HCT116 (cell line): Measurements from ENCODE around the gene CRBN.

Source experiments
- ELF1 ChIP-seq: IDR thresholded peaks from 2 replicates; pipeline ENCODE4 v1.6.1; 2012; ENCODE audit warnings: low read depth, borderline replicate concordance
- EZH2 ChIP-seq: fragments of 200-600 bp; sonication (generic); IDR thresholded peaks from 2 replicates; pipeline ENCODE4 v1.6.1; 2017; ENCODE audit warnings: antibody characterized with exemption, mixed run types
- EZH2phosphoT487 ChIP-seq: fragments of 200-600 bp; IDR thresholded peaks from 2 replicates; pipeline ENCODE4 v1.6.1; 2018; ENCODE audit warnings: antibody characterized with exemption, borderline replicate concordance
- POLR2A ChIP-seq: IDR thresholded peaks from 2 replicates; pipeline ENCODE4 v1.7.0; 2011; ENCODE audit warnings: borderline replicate concordance; ENCODE audit not compliant: insufficient read depth, insufficient read length; ENCODE audit errors: extremely low read depth
- POLR2AphosphoS5 ChIP-seq: IDR thresholded peaks from 2 replicates; pipeline ENCODE4 v1.6.1; 2011; ENCODE audit warnings: mild to moderate bottlenecking, low read depth, low read length, moderate library complexity
- SP1 ChIP-seq: IDR thresholded peaks from 2 replicates; pipeline ENCODE4 v1.6.1; 2012; ENCODE audit warnings: low read depth
- TF ChIP-seq, protein P1 (sequence below): IDR thresholded peaks from 2 replicates; pipeline ENCODE4 v1.6.1; 2012
- TF ChIP-seq, protein P2 (sequence below), 3 experiments: fragments of 200-600 bp in 1 of 3; sonication (generic) in 1 of 3; IDR thresholded peaks in 2 of 3; conservative IDR thresholded peaks in 1 of 3; 2 replicates each; pipeline ENCODE4 v1.5.1; 2012 to 2017; ENCODE audit warnings: low read depth in 2 of 3, low read length in 2 of 3, antibody characterized with exemption in 1 of 3, borderline replicate concordance in 1 of 3, control low read depth in 1 of 3, mild to moderate bottlenecking in 1 of 3, mixed read lengths in 1 of 3, mixed run types in 1 of 3, moderate library complexity in 1 of 3; ENCODE audit not compliant: insufficient read depth in 1 of 3
- TF ChIP-seq, protein P3 (sequence below): IDR thresholded peaks from 2 replicates; pipeline ENCODE4 v1.6.1; 2011; ENCODE audit warnings: mild to moderate bottlenecking, low read length, moderate library complexity; ENCODE audit not compliant: insufficient replicate concordance; ENCODE audit errors: extremely low read depth
- TF ChIP-seq, protein P4 (sequence below): IDR thresholded peaks from 2 replicates; pipeline ENCODE4 v1.6.1; 2012
- TF ChIP-seq, protein P5 (sequence below): IDR thresholded peaks from 2 replicates; pipeline ENCODE4 v1.6.1; 2012; ENCODE audit warnings: low read depth

DNA sequence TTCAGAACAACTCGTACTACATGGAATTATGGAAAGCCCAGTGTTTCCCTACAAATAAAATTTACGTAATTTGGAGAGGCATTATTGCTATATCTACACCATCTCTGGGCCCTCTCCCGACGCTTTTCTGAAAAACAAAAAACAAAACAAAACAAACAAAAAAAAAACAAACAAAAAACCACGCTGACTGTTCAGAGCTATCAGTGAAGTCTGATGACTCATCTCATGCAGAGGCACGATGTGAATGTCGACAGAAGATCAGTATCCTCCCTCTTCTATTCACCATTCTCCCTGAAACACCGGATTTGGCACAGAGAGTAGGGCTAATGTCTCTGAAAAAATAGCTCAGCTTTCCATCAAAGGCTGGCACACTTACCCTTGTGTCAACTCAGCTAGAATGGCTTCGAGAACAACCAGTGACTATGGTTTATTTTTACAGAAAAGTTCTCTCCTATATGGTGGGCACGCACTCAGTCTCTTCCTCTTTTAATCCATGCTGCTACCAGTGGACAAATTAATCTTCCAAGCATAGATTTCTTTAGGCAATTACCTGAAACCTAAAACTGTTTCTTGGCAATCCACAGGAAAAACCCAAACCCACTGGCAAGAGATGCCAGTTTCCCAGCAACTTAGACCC is 1.5 kb downstream of the CRBN start:
- TF ChIP-seq, protein P1, sequence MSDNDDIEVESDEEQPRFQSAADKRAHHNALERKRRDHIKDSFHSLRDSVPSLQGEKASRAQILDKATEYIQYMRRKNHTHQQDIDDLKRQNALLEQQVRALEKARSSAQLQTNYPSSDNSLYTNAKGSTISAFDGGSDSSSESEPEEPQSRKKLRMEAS, result no peak
- TF ChIP-seq, protein P2, sequence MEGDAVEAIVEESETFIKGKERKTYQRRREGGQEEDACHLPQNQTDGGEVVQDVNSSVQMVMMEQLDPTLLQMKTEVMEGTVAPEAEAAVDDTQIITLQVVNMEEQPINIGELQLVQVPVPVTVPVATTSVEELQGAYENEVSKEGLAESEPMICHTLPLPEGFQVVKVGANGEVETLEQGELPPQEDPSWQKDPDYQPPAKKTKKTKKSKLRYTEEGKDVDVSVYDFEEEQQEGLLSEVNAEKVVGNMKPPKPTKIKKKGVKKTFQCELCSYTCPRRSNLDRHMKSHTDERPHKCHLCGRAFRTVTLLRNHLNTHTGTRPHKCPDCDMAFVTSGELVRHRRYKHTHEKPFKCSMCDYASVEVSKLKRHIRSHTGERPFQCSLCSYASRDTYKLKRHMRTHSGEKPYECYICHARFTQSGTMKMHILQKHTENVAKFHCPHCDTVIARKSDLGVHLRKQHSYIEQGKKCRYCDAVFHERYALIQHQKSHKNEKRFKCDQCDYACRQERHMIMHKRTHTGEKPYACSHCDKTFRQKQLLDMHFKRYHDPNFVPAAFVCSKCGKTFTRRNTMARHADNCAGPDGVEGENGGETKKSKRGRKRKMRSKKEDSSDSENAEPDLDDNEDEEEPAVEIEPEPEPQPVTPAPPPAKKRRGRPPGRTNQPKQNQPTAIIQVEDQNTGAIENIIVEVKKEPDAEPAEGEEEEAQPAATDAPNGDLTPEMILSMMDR (IDR thresholded peaks at IDR 0.05 in 2 of 3, conservative IDR thresholded peaks at IDR 0.05 in 1 of 3; ENCODE audit: borderline replicate concordance in 1 of 3, insufficient read depth in 1 of 3, low read depth in 2 of 3, low read length in 2 of 3), result no peak
- TF ChIP-seq SP1, result no peak
- TF ChIP-seq, protein P3, sequence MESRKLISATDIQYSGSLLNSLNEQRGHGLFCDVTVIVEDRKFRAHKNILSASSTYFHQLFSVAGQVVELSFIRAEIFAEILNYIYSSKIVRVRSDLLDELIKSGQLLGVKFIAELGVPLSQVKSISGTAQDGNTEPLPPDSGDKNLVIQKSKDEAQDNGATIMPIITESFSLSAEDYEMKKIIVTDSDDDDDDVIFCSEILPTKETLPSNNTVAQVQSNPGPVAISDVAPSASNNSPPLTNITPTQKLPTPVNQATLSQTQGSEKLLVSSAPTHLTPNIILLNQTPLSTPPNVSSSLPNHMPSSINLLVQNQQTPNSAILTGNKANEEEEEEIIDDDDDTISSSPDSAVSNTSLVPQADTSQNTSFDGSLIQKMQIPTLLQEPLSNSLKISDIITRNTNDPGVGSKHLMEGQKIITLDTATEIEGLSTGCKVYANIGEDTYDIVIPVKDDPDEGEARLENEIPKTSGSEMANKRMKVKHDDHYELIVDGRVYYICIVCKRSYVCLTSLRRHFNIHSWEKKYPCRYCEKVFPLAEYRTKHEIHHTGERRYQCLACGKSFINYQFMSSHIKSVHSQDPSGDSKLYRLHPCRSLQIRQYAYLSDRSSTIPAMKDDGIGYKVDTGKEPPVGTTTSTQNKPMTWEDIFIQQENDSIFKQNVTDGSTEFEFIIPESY, result no peak
- TF ChIP-seq POLR2AphosphoS5, result no peak
- TF ChIP-seq EZH2, result no peak
- TF ChIP-seq, protein P4, sequence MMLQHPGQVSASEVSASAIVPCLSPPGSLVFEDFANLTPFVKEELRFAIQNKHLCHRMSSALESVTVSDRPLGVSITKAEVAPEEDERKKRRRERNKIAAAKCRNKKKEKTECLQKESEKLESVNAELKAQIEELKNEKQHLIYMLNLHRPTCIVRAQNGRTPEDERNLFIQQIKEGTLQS, result no peak
- TF ChIP-seq, protein P5, sequence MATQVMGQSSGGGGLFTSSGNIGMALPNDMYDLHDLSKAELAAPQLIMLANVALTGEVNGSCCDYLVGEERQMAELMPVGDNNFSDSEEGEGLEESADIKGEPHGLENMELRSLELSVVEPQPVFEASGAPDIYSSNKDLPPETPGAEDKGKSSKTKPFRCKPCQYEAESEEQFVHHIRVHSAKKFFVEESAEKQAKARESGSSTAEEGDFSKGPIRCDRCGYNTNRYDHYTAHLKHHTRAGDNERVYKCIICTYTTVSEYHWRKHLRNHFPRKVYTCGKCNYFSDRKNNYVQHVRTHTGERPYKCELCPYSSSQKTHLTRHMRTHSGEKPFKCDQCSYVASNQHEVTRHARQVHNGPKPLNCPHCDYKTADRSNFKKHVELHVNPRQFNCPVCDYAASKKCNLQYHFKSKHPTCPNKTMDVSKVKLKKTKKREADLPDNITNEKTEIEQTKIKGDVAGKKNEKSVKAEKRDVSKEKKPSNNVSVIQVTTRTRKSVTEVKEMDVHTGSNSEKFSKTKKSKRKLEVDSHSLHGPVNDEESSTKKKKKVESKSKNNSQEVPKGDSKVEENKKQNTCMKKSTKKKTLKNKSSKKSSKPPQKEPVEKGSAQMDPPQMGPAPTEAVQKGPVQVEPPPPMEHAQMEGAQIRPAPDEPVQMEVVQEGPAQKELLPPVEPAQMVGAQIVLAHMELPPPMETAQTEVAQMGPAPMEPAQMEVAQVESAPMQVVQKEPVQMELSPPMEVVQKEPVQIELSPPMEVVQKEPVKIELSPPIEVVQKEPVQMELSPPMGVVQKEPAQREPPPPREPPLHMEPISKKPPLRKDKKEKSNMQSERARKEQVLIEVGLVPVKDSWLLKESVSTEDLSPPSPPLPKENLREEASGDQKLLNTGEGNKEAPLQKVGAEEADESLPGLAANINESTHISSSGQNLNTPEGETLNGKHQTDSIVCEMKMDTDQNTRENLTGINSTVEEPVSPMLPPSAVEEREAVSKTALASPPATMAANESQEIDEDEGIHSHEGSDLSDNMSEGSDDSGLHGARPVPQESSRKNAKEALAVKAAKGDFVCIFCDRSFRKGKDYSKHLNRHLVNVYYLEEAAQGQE, result no peak
- no peak for TF ChIP-seq EZH2phosphoT487
- no peak for TF ChIP-seq ELF1
- no peak for TF ChIP-seq POLR2A
